DOHH2 (cell line): ENCODE results near the gene STK4.

Experiments used
- CTCF ChIP-seq: fragments of 200-600 bp; sonication (generic); IDR thresholded peaks from one replicate; pipeline ENCODE4 v1.5.1; 2014; ENCODE audit warnings: antibody characterized with exemption, mild to moderate bottlenecking, low read depth, low read length; ENCODE audit not compliant: poor library complexity, severe bottlenecking
- EZH2phosphoT487 ChIP-seq: fragments of 200-600 bp; sonication (generic); IDR thresholded peaks from 2 replicates; pipeline ENCODE4 v1.6.1; 2017; ENCODE audit warnings: borderline replicate concordance, mild to moderate bottlenecking, antibody characterized with exemption, low read length, moderate library complexity, mixed read lengths

- TF ChIP-seq CTCF (no peak), EZH2phosphoT487 (no peak)
Observed at GRCh38 chr20:45053430-45054351, 87.4 kb downstream of the STK4 start.
